Neuronal stem cell (in vitro differentiated cells): ENCODE data around the gene OR3A3.
"Not testable (repeated sequence)": the region's sequence is repeated elsewhere in the genome, so short reads cannot be mapped to it uniquely, and the experiment has no call there.

Experiments
- DNase-seq: peaks from one replicate; pipeline ENCODE4 v3.0.0-alpha.2; 2013; ENCODE audit warnings: low spot score
- H2AFZ ChIP-seq: one replicate; pipeline ENCODE4 v1.6.1; 2013; ENCODE audit warnings: mild to moderate bottlenecking, low read length, inconsistent platforms
- H2AK5ac ChIP-seq: 2 replicates; pipeline ENCODE4 v1.6.1; 2013; ENCODE audit warnings: low read depth, mild to moderate bottlenecking, inconsistent platforms, low read length, moderate library complexity, mixed read lengths
- H2BK120ac ChIP-seq: 2 replicates; pipeline ENCODE4 v1.6.1; 2013; ENCODE audit warnings: low read depth, mild to moderate bottlenecking, inconsistent platforms, low read length, moderate library complexity, mixed read lengths
- H2BK12ac ChIP-seq: one replicate; pipeline ENCODE4 v1.6.1; 2013; ENCODE audit warnings: low read length, inconsistent platforms
- H2BK15ac ChIP-seq: 2 replicates; pipeline ENCODE4 v1.6.1; 2013; ENCODE audit warnings: mild to moderate bottlenecking, low read length, inconsistent platforms, mixed read lengths
- H2BK5ac ChIP-seq: one replicate; pipeline ENCODE4 v1.6.1; 2013; ENCODE audit warnings: inconsistent platforms, mild to moderate bottlenecking, low read length, moderate library complexity
- H3K14ac ChIP-seq: one replicate; pipeline ENCODE4 v1.6.1; 2013; ENCODE audit warnings: low read length, inconsistent platforms
- H3K18ac ChIP-seq: 2 replicates; pipeline ENCODE4 v1.6.1; 2013; ENCODE audit warnings: low read length, inconsistent platforms
- H3K23ac ChIP-seq: 2 replicates; pipeline ENCODE4 v1.6.1; 2013; ENCODE audit warnings: low read depth, mild to moderate bottlenecking, mixed read lengths, low read length, inconsistent platforms; ENCODE audit not compliant: poor library complexity
- H3K27ac ChIP-seq: replicated peaks from 3 replicates; pipeline ENCODE4 v1.5.1; 2013; ENCODE audit warnings: low read length, inconsistent platforms
- H3K27me3 ChIP-seq, 3 experiments: 2 replicates each; pipeline ENCODE4 v1.6.1; 2013; ENCODE audit warnings: low read length in 3 of 3, mild to moderate bottlenecking in 2 of 3, inconsistent platforms in 1 of 3, low read depth in 1 of 3, mixed read lengths in 1 of 3, moderate library complexity in 1 of 3; ENCODE audit not compliant: control insufficient read depth in 3 of 3, insufficient read depth in 3 of 3
- H3K36me3 ChIP-seq, 2 donors: replicated peaks in 1 of 2; 2 replicates each; pipeline ENCODE4 v1.6.1; 2013; ENCODE audit warnings: low read length in 2 of 2; ENCODE audit not compliant: control insufficient read depth in 2 of 2, insufficient read depth in 2 of 2
- H3K4ac ChIP-seq: 2 replicates; pipeline ENCODE4 v1.6.1; 2013; ENCODE audit warnings: inconsistent platforms, mild to moderate bottlenecking, low read length, moderate library complexity
- H3K4me1 ChIP-seq, 2 donors: 1 replicate in 1 of 2; 2 replicates in 1 of 2; pipeline ENCODE4 v1.6.1; 2013; ENCODE audit warnings: low read length in 2 of 2, low read depth in 1 of 2; ENCODE audit not compliant: control insufficient read depth in 2 of 2, insufficient read depth in 1 of 2
- H3K4me2 ChIP-seq: one replicate; pipeline ENCODE4 v1.6.1; 2013; ENCODE audit warnings: mild to moderate bottlenecking, low read length, inconsistent platforms; ENCODE audit not compliant: insufficient read depth, poor library complexity, severe bottlenecking
- H3K4me3 ChIP-seq, 2 donors: 2 replicates each; pipeline ENCODE4 v1.5.1; 2013; ENCODE audit warnings: low read length in 2 of 2, mild to moderate bottlenecking in 2 of 2, inconsistent platforms in 1 of 2, moderate library complexity in 1 of 2
- H3K79me1 ChIP-seq: one replicate; pipeline ENCODE4 v1.6.1; 2013; ENCODE audit warnings: low read depth, mild to moderate bottlenecking, inconsistent platforms, low read length, moderate library complexity
- H3K9ac ChIP-seq: one replicate; pipeline ENCODE4 v1.6.1; 2013; ENCODE audit warnings: mild to moderate bottlenecking, low read depth, low read length, inconsistent platforms; ENCODE audit not compliant: poor library complexity
- H3K9me3 ChIP-seq, 2 donors: replicated peaks in 1 of 2; 2 replicates each; pipeline versions ENCODE3 to v1.6.1; 2013; ENCODE audit warnings: low read length in 2 of 2, mild to moderate bottlenecking in 2 of 2, inconsistent platforms in 1 of 2, low read depth in 1 of 2, mixed read lengths in 1 of 2, moderate library complexity in 1 of 2; ENCODE audit not compliant: control insufficient read depth in 2 of 2, insufficient read depth in 1 of 2
- H4K8ac ChIP-seq: one replicate; pipeline ENCODE4 v1.6.1; 2013; ENCODE audit warnings: low read depth, mild to moderate bottlenecking, inconsistent platforms, low read length, moderate library complexity
- H4K91ac ChIP-seq: one replicate; pipeline ENCODE4 v1.6.1; 2013; ENCODE audit warnings: low read length, low read depth, mild to moderate bottlenecking, inconsistent platforms; ENCODE audit not compliant: poor library complexity
- WGBS, 2 donors: extraction: QIAGEN DNeasy Blood & Tissue Kit; methylation state at CpG; one replicate each; pipeline ENCODE4 v1.1.7; 2013; ENCODE audit warnings: missing lambda C conversion rate in 2 of 2, mixed read lengths in 1 of 2; ENCODE audit not compliant: insufficient read length in 2 of 2, insufficient replicate concordance in 1 of 2; ENCODE audit errors: extremely low coverage in 2 of 2; 5-methylcytosine and 5-hydroxymethylcytosine counted together

Gene OR3A3

DNA sequence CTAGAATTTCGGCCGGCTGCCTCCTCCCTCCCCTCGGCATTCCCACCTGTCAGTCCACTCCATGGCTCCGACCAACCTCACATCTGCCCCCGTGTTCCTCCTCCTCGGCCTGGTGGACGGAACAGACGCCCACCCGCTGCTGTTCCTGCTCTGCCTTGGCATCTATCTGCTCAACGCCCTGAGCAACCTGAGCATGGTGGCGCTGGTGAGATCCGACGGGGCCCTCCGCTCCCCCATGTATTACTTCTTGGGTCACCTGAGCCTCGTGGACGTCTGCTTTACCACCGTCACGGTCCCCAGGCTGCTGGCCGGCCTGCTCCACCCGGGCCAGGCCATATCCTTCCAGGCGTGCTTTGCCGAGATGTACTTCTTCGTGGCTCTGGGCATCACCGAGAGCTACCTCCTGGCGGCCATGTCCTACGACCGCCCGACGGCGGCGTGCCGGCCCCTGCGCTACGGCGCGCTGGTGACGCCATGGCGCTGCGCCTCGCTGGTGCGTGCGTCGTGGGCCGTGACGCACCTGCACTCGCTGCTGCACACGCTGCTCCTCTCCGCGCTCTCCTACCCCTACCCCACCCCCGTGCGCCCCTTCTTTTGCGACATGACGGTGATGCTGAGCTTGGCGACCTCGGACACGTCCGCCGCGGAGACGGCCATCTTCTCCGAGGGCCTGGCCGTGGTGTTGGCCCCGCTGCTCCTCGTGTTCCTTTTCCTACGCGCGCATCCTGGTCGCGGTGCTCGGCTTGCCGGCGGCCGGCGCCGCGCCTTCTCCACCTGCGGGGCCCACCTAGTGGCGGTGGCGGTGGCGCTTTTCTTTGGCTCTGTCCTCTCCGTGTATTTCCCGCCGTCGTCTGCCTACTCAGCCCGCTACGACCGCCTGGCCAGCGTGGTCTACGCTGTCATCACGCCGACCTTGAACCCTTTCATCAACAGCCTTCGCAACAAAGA lies 25.0 kb upstream of the OR3A3 start, which contains the start of gene OR3A2:
TSS of gene OR3A2 (minus strand) at position 440 of the 948 bp plus-strand sequence.
- Histone ChIP-seq H3K4me2 (peak within 1 kb of the TSS; percentile 2), H4K8ac (peak within 1 kb of the TSS; percentile 54), H3K79me1 (no peaks in the 10 kb centered on the region), H3K23ac (peak within 1 kb of the TSS; percentile 82), H2BK120ac (no peak within 1 kb of the TSS), H2AK5ac (peak within 1 kb of the TSS; percentile 78), H3K4me1 (no peaks in the 10 kb centered on the region), H3K18ac (peak within 1 kb of the TSS; percentile 51), H3K4ac (no peak within 1 kb of the TSS), H3K27ac (no peak within 1 kb of the TSS), H3K14ac (peak within 1 kb of the TSS; percentile 91), H3K27me3 (peaks cover 0 to 10% (median 0%) of the 10 kb centered on the region in 3 experiments), H2AFZ (no peak within 1 kb of the TSS), H3K9me3 (peaks cover 0 to 5% of the 10 kb centered on the region in 2 donors), H3K36me3 (no peaks in the 10 kb centered on the region), H3K9ac (peak within 1 kb of the TSS; percentile 36), H4K91ac (no peak within 1 kb of the TSS), H2BK15ac (peak within 1 kb of the TSS; percentile 39), H2BK12ac (peak within 1 kb of the TSS; percentile 65), H2BK5ac (no peak within 1 kb of the TSS), H3K4me3 (peak within 1 kb of the TSS in 1 of 2 donors; percentile 47)
- WGBS, 2 donors, result no CpG with 5 or more reads among the region's 92 CpGs
- DNase-seq, result no peak

DNA sequence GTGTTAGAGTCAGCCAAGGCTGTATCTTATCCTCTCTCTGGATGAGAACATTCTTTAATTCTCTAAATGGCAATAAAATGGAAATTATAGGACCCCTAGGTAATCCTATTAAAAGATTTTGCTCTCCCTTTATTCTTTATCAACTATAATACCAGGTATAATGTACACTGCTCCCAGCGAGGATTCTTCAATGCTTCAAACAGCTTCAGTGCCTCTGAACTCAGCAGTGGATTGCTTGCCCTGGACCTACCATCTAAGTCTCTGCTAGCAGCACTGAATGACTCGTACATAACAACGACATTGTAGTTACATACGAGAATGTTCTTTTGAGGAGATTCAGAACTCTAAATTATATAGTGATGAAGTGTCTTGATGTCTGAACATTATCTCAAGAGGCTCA lies 21.4 kb upstream of the OR3A3 start:
- no peak overlapping the region for H4K8ac ChIP-seq
- H2AFZ ChIP-seq, result no peak overlapping the region
- H3K9me3 ChIP-seq, result peaks cover 0 to 5% of the 10 kb centered on the region in 2 donors
- H2BK12ac ChIP-seq, result no peak overlapping the region
- H2AK5ac ChIP-seq, result no peak overlapping the region
- H3K9ac ChIP-seq, result no peak overlapping the region
- no peaks in the 10 kb centered on the region for H3K27me3 ChIP-seq
- no peak overlapping the region for H2BK15ac ChIP-seq
- no peak overlapping the region for H3K23ac ChIP-seq
- no peak overlapping the region for H3K4ac ChIP-seq
- H3K79me1 ChIP-seq, result no peaks in the 10 kb centered on the region
- no peak overlapping the region for H3K4me3 ChIP-seq
- no peaks in the 10 kb centered on the region for H3K4me1 ChIP-seq
- no peak overlapping the region for H3K18ac ChIP-seq
- H3K27ac ChIP-seq, result no peak overlapping the region
- WGBS, 2 donors, result no CpG with 5 or more reads among the region's 4 CpGs
- no peak overlapping the region for H2BK120ac ChIP-seq
- H3K36me3 ChIP-seq, result no peaks in the 10 kb centered on the region
- DNase-seq, result no peak
- no peak overlapping the region for H3K14ac ChIP-seq
- H4K91ac ChIP-seq, result no peak overlapping the region
- no peak overlapping the region for H2BK5ac ChIP-seq
- no peak overlapping the region for H3K4me2 ChIP-seq

DNA sequence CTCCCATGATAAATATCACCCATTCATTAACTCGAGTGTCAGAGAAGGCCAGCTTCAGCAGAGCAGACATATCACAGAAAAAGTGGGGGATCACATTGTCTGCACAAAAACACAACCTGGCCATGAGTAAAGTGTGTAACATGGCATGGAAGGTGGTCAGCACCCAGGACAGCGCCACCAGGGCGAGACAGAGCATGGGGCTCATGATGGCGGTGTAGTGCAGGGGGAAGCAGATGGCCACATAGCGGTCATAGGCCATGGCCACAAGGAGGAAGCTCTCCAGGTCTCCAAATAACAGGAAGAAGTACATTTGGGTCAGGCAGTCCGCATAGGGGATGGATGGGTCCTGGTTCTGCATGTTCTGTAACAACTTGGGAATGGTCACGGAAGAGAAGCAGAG lies 13.4 kb upstream of the OR3A3 start:
- not testable (repeated sequence) for H3K9ac ChIP-seq, H2BK15ac ChIP-seq, H2AK5ac ChIP-seq, H3K36me3 ChIP-seq, H2BK12ac ChIP-seq, H4K91ac ChIP-seq, H3K27ac ChIP-seq, H3K79me1 ChIP-seq, H3K4me3 ChIP-seq, H2AFZ ChIP-seq, DNase-seq, H2BK120ac ChIP-seq, H3K27me3 ChIP-seq, H2BK5ac ChIP-seq, H3K18ac ChIP-seq, H3K4me1 ChIP-seq, H3K14ac ChIP-seq, H3K9me3 ChIP-seq, H3K4me2 ChIP-seq, H4K8ac ChIP-seq, H3K4ac ChIP-seq, H3K23ac ChIP-seq
- WGBS, 2 donors, result no CpG with 5 or more reads among the region's 7 CpGs

- no peaks in the 10 kb centered on the region for H3K36me3 ChIP-seq
- H2AK5ac ChIP-seq, result no peak within 1 kb of the TSS
- H3K4me1 ChIP-seq, result no peaks in the 10 kb centered on the region
- no peak within 1 kb of the TSS for H3K4me2 ChIP-seq
- no peak within 1 kb of the TSS for H3K27ac ChIP-seq
- H4K8ac ChIP-seq, result no peak within 1 kb of the TSS
- no peak within 1 kb of the TSS for H2BK120ac ChIP-seq
- no peaks in the 10 kb centered on the region for H3K27me3 ChIP-seq
- no peak within 1 kb of the TSS for H2BK12ac ChIP-seq
- H2AFZ ChIP-seq, result no peak within 1 kb of the TSS
- no peak within 1 kb of the TSS for H3K4me3 ChIP-seq
- H3K79me1 ChIP-seq, result no peaks in the 10 kb centered on the region
- H2BK5ac ChIP-seq, result no peak within 1 kb of the TSS
- H3K23ac ChIP-seq, result no peak within 1 kb of the TSS
- H3K4ac ChIP-seq, result no peak within 1 kb of the TSS
- no peak within 1 kb of the TSS for H4K91ac ChIP-seq
- WGBS, 2 donors, result no CpG with 5 or more reads among the region's 1 CpG
- no peak for DNase-seq
- no peak within 1 kb of the TSS for H2BK15ac ChIP-seq
- H3K9ac ChIP-seq, result no peak within 1 kb of the TSS
- no peak within 1 kb of the TSS for H3K14ac ChIP-seq
- peaks cover 0 to 2% of the 10 kb centered on the region in 2 donors for H3K9me3 ChIP-seq
- H3K18ac ChIP-seq, result no peak within 1 kb of the TSS
Measured at GRCh38 chr17:3398310-3398709, 12.9 kb upstream of the OR3A3 start, which contains the start of gene OR1E1. Gene OR1E1 (minus strand): TSS chr17:3398410. CDS start chr17:3398410, 0 bp downstream.
